GM18511 (cell line): ENCODE measurements around the gene SCFD2.
"Not testable (repeated sequence)": the region's sequence is repeated elsewhere in the genome, so short reads cannot be mapped to it uniquely, and the experiment has no call there.

Experiments
- ATAC-seq: cut with Tn5 transposase; IDR thresholded peaks from one replicate; pipeline ENCODE4 v1.9.1; 2021; ENCODE audit warnings: mild to moderate bottlenecking, moderate library complexity; ENCODE audit not compliant: unreplicated experiment

SCFD2 gene

GRCh38 chr4:53059871-53060270 lies 306.0 kb downstream of the SCFD2 start:
- ATAC-seq: no peak

- no peak for ATAC-seq
Observed at GRCh38 chr4:53059256-53059655, 306.6 kb downstream of the SCFD2 start.

- no peak for ATAC-seq
Observed at GRCh38 chr4:53057679-53058078, 308.2 kb downstream of the SCFD2 start.

GRCh38 chr4:53057108-53057507 lies 308.8 kb downstream of the SCFD2 start:
- ATAC-seq: not testable (repeated sequence)

GRCh38 chr4:53055716-53056403 lies 310.0 kb downstream of the SCFD2 start:
- no peak for ATAC-seq

GRCh38 chr4:53055274-53055673 lies 310.6 kb downstream of the SCFD2 start:
- no peak for ATAC-seq

- no peak for ATAC-seq
Observed at GRCh38 chr4:53050361-53050774, 315.5 kb downstream of the SCFD2 start.

- ATAC-seq: no peak
Observed at GRCh38 chr4:53049528-53049927, 316.3 kb downstream of the SCFD2 start.

GRCh38 chr4:53044651-53044960 lies 321.3 kb downstream of the SCFD2 start:
- no peak for ATAC-seq

GRCh38 chr4:53043891-53044650 lies 321.8 kb downstream of the SCFD2 start:
- ATAC-seq: no peak

- ATAC-seq: no peak
Observed at GRCh38 chr4:53043055-53043454, 322.8 kb downstream of the SCFD2 start.

GRCh38 chr4:53040851-53041250 lies 325.0 kb downstream of the SCFD2 start:
- ATAC-seq: no peak

GRCh38 chr4:53040459-53040815 lies 325.4 kb downstream of the SCFD2 start:
- ATAC-seq: no peak

GRCh38 chr4:53039741-53040458 lies 326.0 kb downstream of the SCFD2 start:
- no peak for ATAC-seq

GRCh38 chr4:53037892-53038291 lies 328.0 kb downstream of the SCFD2 start:
- ATAC-seq: no peak

- not testable (repeated sequence) for ATAC-seq
Observed at GRCh38 chr4:53032908-53033307, 333.0 kb downstream of the SCFD2 start.

GRCh38 chr4:53026233-53026632 lies 339.6 kb downstream of the SCFD2 start:
- ATAC-seq: no peak

GRCh38 chr4:53023677-53024299 lies 342.1 kb downstream of the SCFD2 start:
- peak; percentile 77 for ATAC-seq

GRCh38 chr4:53022513-53023100 lies 343.3 kb downstream of the SCFD2 start:
- no peak for ATAC-seq

GRCh38 chr4:53021754-53022512 lies 343.9 kb downstream of the SCFD2 start:
- ATAC-seq: no peak
